ENCODE results near the gene IKZF2.

Gene IKZF2

DNA sequence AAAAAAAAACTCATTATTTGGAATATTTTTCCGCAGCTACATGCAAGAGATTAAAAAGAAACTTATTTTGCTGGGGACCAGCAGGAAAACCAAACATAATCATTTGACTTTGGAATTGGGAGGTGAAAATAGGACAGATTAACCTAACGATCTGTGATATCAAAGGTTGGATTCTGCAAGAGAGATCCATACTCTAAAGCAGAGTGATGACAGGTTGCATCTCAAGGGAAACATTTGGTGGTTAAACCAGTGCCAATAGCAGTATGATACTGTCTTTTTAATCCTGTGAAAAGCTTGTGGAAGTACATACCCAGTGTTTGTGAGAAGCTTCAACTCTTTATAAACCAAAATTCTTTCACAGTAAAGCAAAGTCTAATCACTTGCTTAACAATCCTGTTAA lies 5.3 kb upstream of the IKZF2 start:
- no peaks in the 10 kb centered on the region for H3K27me3 ChIP-seq (replicated peaks; ENCODE audit: control insufficient read depth, insufficient read depth, low read length, poor library complexity, severe bottlenecking)
- H3K4me1 ChIP-seq (ENCODE audit: control insufficient read depth, insufficient read depth, low read length, poor library complexity, severe bottlenecking): no peaks in the 10 kb centered on the region
- no peaks in the 10 kb centered on the region for H3K9me3 ChIP-seq (ENCODE audit: control insufficient read depth, low read length)
- H3K36me3 ChIP-seq (ENCODE audit: control insufficient read depth, insufficient read depth, low read length): no peaks in the 10 kb centered on the region
- no peak overlapping the region for H3K27ac ChIP-seq (ENCODE audit: insufficient read depth, low read length, poor library complexity, severe bottlenecking)
- DNase-seq: no peak
- H3K4me3 ChIP-seq (ENCODE audit: insufficient read depth, low read depth, low read length, poor library complexity, severe bottlenecking): no peak overlapping the region

DNA sequence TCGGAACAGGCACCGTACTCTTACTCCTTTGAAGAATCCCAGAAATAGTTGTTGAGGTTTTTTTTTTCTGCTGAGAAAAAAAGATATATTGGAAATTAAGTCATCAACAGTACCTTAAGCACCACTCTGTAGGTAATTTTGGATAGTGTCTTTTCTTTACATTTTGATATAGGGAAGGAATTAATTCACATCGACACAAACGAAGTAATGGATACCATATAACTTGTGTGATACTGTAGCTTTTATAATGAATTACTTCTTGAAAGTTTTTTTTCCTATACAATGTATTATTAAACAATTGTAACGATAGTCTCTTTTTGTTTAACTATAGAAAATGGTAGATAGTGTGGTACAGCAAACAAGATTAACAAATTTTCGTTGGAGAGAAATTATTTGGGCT lies 1.5 kb upstream of the IKZF2 start:
- no peak overlapping the region for H3K27ac ChIP-seq (ENCODE audit: insufficient read depth, low read length, poor library complexity, severe bottlenecking)
- H3K4me1 ChIP-seq (ENCODE audit: control insufficient read depth, insufficient read depth, low read length, poor library complexity, severe bottlenecking): no peaks in the 10 kb centered on the region

DNA sequence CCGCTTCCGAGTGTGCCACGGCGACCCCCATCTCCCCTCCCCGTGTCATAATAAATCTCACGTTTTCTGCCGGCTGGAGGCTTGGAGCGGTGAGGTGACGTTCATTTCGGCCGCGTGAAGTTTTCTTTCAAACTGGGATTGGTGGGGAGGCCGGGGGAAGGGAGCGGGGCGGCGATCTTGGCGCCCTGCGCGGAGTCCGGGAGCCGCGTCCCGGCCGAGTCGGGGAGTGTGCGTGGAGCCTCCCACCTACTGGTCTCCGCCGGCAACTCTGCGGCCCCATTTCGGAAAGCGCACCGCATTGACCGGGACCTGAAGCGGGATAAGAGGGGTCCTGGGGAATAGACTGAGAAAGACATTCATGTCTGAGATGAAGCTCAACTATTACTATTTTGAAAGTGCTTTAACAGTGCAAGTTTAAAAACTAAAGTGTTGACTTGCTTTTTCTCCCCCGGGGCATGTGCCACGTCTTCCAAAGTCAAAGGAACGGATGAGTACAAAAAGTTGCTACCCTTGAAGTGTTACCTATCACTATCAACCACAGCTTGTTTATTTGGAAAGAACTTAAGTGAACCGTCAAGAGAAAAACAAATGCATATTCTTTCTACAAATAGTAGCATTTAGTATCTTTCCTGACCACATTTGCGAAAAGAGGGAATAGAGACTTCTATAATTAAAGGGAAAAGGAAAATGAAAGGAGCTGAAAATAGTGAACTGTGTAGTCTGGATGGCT lies 818 bp upstream of the IKZF2 start:
- Histone ChIP-seq H3K9me3 (ENCODE audit: control insufficient read depth, low read length) (no peaks in the 10 kb centered on the region), H3K4me1 (ENCODE audit: control insufficient read depth, insufficient read depth, low read length, poor library complexity, severe bottlenecking) (no peaks in the 10 kb centered on the region), H3K27ac (ENCODE audit: insufficient read depth, low read length, poor library complexity, severe bottlenecking) (peak overlapping the region; percentile 63), H3K4me3 (ENCODE audit: insufficient read depth, low read depth, low read length, poor library complexity, severe bottlenecking) (peak overlapping the region; percentile 70), H3K27me3 (replicated peaks; ENCODE audit: control insufficient read depth, insufficient read depth, low read length, poor library complexity, severe bottlenecking) (no peaks in the 10 kb centered on the region), H3K36me3 (ENCODE audit: control insufficient read depth, insufficient read depth, low read length) (no peaks in the 10 kb centered on the region)
- DNase-seq: peak in 2 of 3 donors; percentile 4 to 33

More for the DNA sequence above, 1.5 kb upstream of the IKZF2 start:
- DNase-seq: no peak
- Histone ChIP-seq H3K36me3 (ENCODE audit: control insufficient read depth, insufficient read depth, low read length) (no peaks in the 10 kb centered on the region), H3K9me3 (ENCODE audit: control insufficient read depth, low read length) (no peaks in the 10 kb centered on the region), H3K4me3 (ENCODE audit: insufficient read depth, low read depth, low read length, poor library complexity, severe bottlenecking) (no peak overlapping the region), H3K27me3 (replicated peaks; ENCODE audit: control insufficient read depth, insufficient read depth, low read length, poor library complexity, severe bottlenecking) (no peaks in the 10 kb centered on the region)

DNA sequence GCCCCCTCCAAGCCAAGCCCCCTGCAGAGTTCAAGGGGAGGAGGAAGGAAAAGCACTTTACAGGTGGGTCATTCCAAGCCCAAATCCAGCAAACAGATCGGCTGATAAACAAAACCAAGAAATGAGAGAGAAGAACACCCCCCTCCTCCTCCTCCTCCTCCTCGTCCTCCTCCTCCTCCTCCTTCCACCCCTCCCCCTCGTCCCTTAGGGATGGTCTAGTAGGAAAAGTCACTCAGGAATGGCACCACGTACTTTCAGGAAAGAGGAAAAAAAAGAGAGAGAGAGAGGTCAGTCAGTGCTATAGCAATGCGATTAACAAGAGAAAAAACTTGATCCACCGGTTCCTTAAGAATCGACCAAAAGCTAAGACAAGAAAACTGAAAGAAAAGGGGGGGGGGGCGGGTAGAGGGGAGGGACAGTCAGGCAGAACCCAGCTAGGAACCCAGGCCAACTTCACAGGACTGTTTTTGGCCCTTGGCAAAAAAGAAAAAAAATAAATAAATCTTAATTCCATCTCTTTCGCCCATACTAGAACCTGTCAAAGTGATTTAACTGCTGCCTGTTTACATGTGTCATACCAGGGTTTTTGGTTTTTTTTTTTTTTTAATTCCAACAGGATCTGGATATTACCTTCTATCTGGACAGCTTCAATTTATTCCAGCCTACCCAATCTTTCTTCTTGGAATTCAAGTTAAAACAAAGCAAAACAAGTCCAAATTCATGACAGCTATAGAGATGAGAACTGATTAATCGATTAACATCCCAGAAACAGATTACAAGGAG lies 906 bp downstream of the IKZF2 start:
- Histone ChIP-seq H3K4me1 (ENCODE audit: control insufficient read depth, insufficient read depth, low read length, poor library complexity, severe bottlenecking) (no peaks in the 10 kb centered on the region), H3K27me3 (replicated peaks; ENCODE audit: control insufficient read depth, insufficient read depth, low read length, poor library complexity, severe bottlenecking) (no peaks in the 10 kb centered on the region), H3K4me3 (ENCODE audit: insufficient read depth, low read depth, low read length, poor library complexity, severe bottlenecking) (peak overlapping the region; percentile 55), H3K36me3 (ENCODE audit: control insufficient read depth, insufficient read depth, low read length) (no peaks in the 10 kb centered on the region), H3K9me3 (ENCODE audit: control insufficient read depth, low read length) (no peaks in the 10 kb centered on the region), H3K27ac (ENCODE audit: insufficient read depth, low read length, poor library complexity, severe bottlenecking) (peak overlapping the region; percentile 32)
- DNase-seq: no peak

DNA sequence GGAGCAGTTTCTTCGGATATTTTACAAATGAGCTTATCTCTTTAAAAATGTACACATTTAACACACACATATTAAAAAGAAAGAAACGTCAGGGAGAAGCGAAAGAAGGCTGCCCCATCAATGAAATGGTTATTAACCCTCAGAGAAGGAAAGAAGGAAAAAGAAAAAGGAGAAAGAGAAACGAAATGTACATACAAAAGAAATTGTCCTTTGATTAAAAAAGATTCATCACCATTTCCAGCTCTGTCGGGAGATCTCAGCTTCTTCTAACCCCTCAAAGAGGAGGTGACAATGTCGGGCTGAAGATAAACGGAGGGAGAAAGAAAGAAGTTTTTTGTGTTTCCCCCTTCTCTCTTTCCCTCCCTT lies 1.5 kb downstream of the IKZF2 start:
- Histone ChIP-seq H3K4me1 (ENCODE audit: control insufficient read depth, insufficient read depth, low read length, poor library complexity, severe bottlenecking) (no peaks in the 10 kb centered on the region), H3K4me3 (ENCODE audit: insufficient read depth, low read depth, low read length, poor library complexity, severe bottlenecking) (peak overlapping the region; percentile 43), H3K9me3 (ENCODE audit: control insufficient read depth, low read length) (no peaks in the 10 kb centered on the region), H3K27ac (ENCODE audit: insufficient read depth, low read length, poor library complexity, severe bottlenecking) (peak overlapping the region; percentile 32), H3K27me3 (replicated peaks; ENCODE audit: control insufficient read depth, insufficient read depth, low read length, poor library complexity, severe bottlenecking) (no peaks in the 10 kb centered on the region), H3K36me3 (ENCODE audit: control insufficient read depth, insufficient read depth, low read length) (no peaks in the 10 kb centered on the region)
- DNase-seq: no peak

DNA sequence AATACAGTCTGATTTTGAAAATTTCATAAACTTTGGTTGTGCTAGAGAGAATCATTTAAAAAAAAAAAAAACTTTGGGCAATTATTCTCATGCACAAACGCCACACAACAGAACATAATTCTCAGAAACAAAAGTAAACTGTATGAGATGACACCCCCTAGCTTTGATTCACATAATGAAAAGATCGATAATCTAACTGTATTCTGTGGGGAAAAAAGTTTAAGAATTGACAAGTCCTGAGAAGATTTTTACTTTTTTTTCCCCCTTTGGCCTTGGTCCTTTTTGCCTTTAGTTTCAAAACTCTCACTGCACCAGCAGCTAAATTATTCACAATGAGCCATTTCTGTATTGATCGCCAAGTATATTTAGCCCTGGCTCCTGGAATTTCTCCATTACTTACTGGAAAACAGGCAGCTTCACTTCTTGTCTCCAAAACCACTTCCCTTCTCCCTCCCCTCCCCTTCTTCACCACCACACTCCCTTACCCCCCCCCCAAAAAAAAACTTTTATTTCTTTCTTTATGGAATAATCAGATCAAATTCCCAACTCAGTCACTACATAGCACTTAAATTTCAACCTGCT lies 2.0 kb downstream of the IKZF2 start:
- no peak overlapping the region for H3K4me3 ChIP-seq (ENCODE audit: insufficient read depth, low read depth, low read length, poor library complexity, severe bottlenecking)
- H3K27ac ChIP-seq (ENCODE audit: insufficient read depth, low read length, poor library complexity, severe bottlenecking): no peak overlapping the region
- no peaks in the 10 kb centered on the region for H3K36me3 ChIP-seq (ENCODE audit: control insufficient read depth, insufficient read depth, low read length)
- DNase-seq: no peak
- no peaks in the 10 kb centered on the region for H3K27me3 ChIP-seq (replicated peaks; ENCODE audit: control insufficient read depth, insufficient read depth, low read length, poor library complexity, severe bottlenecking)
- H3K9me3 ChIP-seq (ENCODE audit: control insufficient read depth, low read length): no peaks in the 10 kb centered on the region
- H3K4me1 ChIP-seq (ENCODE audit: control insufficient read depth, insufficient read depth, low read length, poor library complexity, severe bottlenecking): no peaks in the 10 kb centered on the region

DNA sequence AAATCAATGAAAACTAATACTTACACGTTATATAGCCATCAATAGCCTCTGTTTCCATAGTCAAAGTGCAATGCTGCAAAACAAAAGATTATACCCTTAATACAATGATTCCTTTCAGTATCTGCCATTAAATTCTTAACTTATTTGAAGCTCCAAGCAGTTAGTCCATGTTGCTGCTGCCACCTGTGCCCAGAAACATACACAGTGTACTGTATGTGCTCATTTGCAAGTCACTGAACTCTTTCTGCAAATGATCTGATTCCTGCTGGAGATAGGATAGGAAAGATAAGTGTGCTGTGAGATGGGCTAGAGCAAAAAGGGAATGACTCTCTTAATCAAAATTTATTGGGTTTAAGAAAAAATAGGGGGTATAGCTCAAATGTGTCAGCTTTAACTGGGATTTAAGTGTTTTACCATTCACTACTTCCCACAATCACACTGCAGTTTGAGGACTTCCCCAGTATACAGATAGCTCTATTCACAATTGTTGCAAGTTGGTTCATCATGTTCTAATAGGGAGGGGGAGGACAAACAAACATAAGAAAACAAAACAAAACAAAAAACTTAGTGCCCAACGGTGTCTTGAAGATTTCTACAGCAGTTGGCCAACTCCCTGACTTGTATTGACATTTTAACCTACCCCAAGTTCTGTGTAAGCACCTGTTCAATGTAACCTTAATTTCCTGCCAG lies 2.7 kb downstream of the IKZF2 start:
- no peaks in the 10 kb centered on the region for H3K36me3 ChIP-seq (ENCODE audit: control insufficient read depth, insufficient read depth, low read length)
- DNase-seq: no peak
- H3K27ac ChIP-seq (ENCODE audit: insufficient read depth, low read length, poor library complexity, severe bottlenecking): no peak overlapping the region
- no peaks in the 10 kb centered on the region for H3K9me3 ChIP-seq (ENCODE audit: control insufficient read depth, low read length)
- H3K27me3 ChIP-seq (replicated peaks; ENCODE audit: control insufficient read depth, insufficient read depth, low read length, poor library complexity, severe bottlenecking): no peaks in the 10 kb centered on the region
- H3K4me3 ChIP-seq (ENCODE audit: insufficient read depth, low read depth, low read length, poor library complexity, severe bottlenecking): no peak overlapping the region
- no peaks in the 10 kb centered on the region for H3K4me1 ChIP-seq (ENCODE audit: control insufficient read depth, insufficient read depth, low read length, poor library complexity, severe bottlenecking)

DNA sequence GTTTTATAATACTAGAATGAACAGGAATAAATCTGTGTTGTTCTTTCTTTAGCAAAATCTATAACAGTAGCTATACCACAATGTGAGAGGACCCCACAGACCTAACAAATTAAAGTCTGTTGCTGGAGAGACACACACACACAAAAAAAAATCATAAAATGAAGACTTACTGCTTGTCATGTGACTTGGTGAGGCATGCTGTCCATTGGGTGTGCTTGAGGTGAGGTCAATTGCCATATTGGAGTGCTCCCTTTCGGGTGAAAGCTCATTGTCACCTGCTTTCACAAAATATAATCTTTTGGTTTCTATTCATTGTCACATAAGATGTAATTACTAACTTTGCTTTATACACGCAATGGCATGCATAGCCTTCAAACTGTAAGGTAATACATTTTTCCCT lies 3.9 kb downstream of the IKZF2 start:
- H3K9me3 ChIP-seq (ENCODE audit: control insufficient read depth, low read length): no peaks in the 10 kb centered on the region
- H3K27ac ChIP-seq (ENCODE audit: insufficient read depth, low read length, poor library complexity, severe bottlenecking): no peak overlapping the region

DNA sequence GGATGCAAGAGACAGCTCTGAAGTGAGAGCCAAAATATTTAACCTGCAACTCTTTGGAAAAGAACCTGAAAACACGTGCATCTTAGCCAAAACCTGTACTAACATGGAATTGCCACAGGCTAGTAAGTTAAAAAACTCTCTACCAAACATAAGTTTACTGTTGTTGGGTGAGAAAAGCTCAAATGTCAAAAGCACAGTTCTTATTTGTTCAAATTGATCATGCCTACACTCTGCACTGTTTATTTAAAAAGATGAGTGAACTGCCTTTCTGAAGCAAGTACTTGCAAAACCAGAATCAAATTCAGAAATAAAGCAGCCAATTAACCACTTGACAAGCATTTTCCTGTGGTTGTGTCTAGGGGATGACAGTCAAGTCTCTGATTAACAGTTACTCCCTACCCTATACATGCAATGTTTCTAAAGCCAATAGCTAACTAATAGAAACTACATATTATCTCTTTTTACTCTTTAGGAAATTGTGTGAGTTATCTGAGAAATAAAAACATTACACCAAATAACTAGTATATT lies 5.6 kb downstream of the IKZF2 start:
- DNase-seq: no peak
- no peaks in the 10 kb centered on the region for H3K27me3 ChIP-seq (replicated peaks; ENCODE audit: control insufficient read depth, insufficient read depth, low read length, poor library complexity, severe bottlenecking)
- H3K9me3 ChIP-seq (ENCODE audit: control insufficient read depth, low read length): no peaks in the 10 kb centered on the region
- H3K36me3 ChIP-seq (ENCODE audit: control insufficient read depth, insufficient read depth, low read length): no peaks in the 10 kb centered on the region
- H3K4me1 ChIP-seq (ENCODE audit: control insufficient read depth, insufficient read depth, low read length, poor library complexity, severe bottlenecking): no peaks in the 10 kb centered on the region
- no peak overlapping the region for H3K27ac ChIP-seq (ENCODE audit: insufficient read depth, low read length, poor library complexity, severe bottlenecking)
- no peak overlapping the region for H3K4me3 ChIP-seq (ENCODE audit: insufficient read depth, low read depth, low read length, poor library complexity, severe bottlenecking)

More for the DNA sequence above, 3.9 kb downstream of the IKZF2 start:
- Histone ChIP-seq H3K4me1 (ENCODE audit: control insufficient read depth, insufficient read depth, low read length, poor library complexity, severe bottlenecking) (no peaks in the 10 kb centered on the region), H3K36me3 (ENCODE audit: control insufficient read depth, insufficient read depth, low read length) (no peaks in the 10 kb centered on the region), H3K27me3 (replicated peaks; ENCODE audit: control insufficient read depth, insufficient read depth, low read length, poor library complexity, severe bottlenecking) (no peaks in the 10 kb centered on the region), H3K4me3 (ENCODE audit: insufficient read depth, low read depth, low read length, poor library complexity, severe bottlenecking) (no peak overlapping the region)
- DNase-seq: no peak

Data from effector memory CD4-positive, alpha-beta T cell (primary cell).